CD4-positive, alpha-beta T cell treated with Interleukin-21 for 1 hour (primary cell): ENCODE results near the gene AOPEP.
"Not testable (repeated sequence)": the region's sequence is repeated elsewhere in the genome, so short reads cannot be mapped to it uniquely, and the experiment has no call there.

Experiments used
- DNase-seq: peaks from one replicate; pipeline ENCODE4 v3.0.0-alpha.2; 2020

AOPEP gene

GRCh38 chr9:94821098-94821887 is 94.8 kb downstream of the AOPEP start:
- DNase-seq: no peak

GRCh38 chr9:94822273-94822672 is 95.8 kb downstream of the AOPEP start:
- DNase-seq: no peak

- no peak for DNase-seq
These were observed 97.2 kb downstream of the AOPEP start for GRCh38 chr9:94823710-94824109.

- no peak for DNase-seq
These were observed 97.9 kb downstream of the AOPEP start for GRCh38 chr9:94824411-94824810.

- no peak for DNase-seq
These were observed 98.6 kb downstream of the AOPEP start for GRCh38 chr9:94824913-94825610.

GRCh38 chr9:94825611-94825958 is 99.1 kb downstream of the AOPEP start:
- no peak for DNase-seq

GRCh38 chr9:94826044-94826443 is 99.5 kb downstream of the AOPEP start:
- DNase-seq: no peak

- DNase-seq: no peak
These were observed 100.3 kb downstream of the AOPEP start for GRCh38 chr9:94826644-94827410.

GRCh38 chr9:94827584-94828304 is 101.2 kb downstream of the AOPEP start:
- DNase-seq: no peak

- DNase-seq: no peak
These were observed 103.0 kb downstream of the AOPEP start for GRCh38 chr9:94829380-94830070.

- not testable (repeated sequence) for DNase-seq
These were observed 103.6 kb downstream of the AOPEP start for GRCh38 chr9:94830071-94830604.

GRCh38 chr9:94833802-94834201 is 107.3 kb downstream of the AOPEP start:
- no peak for DNase-seq

- no peak for DNase-seq
These were observed 110.9 kb downstream of the AOPEP start for GRCh38 chr9:94837404-94837803.

GRCh38 chr9:94839398-94839797 is 112.9 kb downstream of the AOPEP start:
- DNase-seq: no peak

GRCh38 chr9:94840738-94841137 is 114.2 kb downstream of the AOPEP start:
- no peak for DNase-seq

GRCh38 chr9:94843134-94843533 is 116.6 kb downstream of the AOPEP start:
- DNase-seq: no peak

- no peak for DNase-seq
These were observed 120.2 kb downstream of the AOPEP start for GRCh38 chr9:94846739-94847138.

- no peak for DNase-seq
These were observed 121.0 kb downstream of the AOPEP start for GRCh38 chr9:94847486-94847885.

- DNase-seq: not testable (repeated sequence)
These were observed 122.3 kb downstream of the AOPEP start for GRCh38 chr9:94848791-94849190.

- DNase-seq: no peak
These were observed 124.3 kb downstream of the AOPEP start for GRCh38 chr9:94850540-94851434.

- no peak for DNase-seq
These were observed 125.0 kb downstream of the AOPEP start for GRCh38 chr9:94851467-94851866.
